A204.1 (cell line): ENCODE measurements around the gene CRIP1.

ENCODE experiments used
- FAIRE-seq: peaks from 2 replicates; lab custom pipeline; 2012; peaks lifted over from hg19 to GRCh38; lab: Jason Lieb, UNC

The CRIP1 gene

GRCh38 chr14:105533811-105534498 is 47.3 kb downstream of the CRIP1 start:
- no peak for FAIRE-seq

GRCh38 chr14:105534586-105534985 is 47.9 kb downstream of the CRIP1 start:
- no peak for FAIRE-seq

GRCh38 chr14:105536051-105536450 is 49.4 kb downstream of the CRIP1 start:
- no peak for FAIRE-seq

GRCh38 chr14:105536691-105537579 is 50.2 kb downstream of the CRIP1 start:
- no peak for FAIRE-seq

GRCh38 chr14:105537580-105538474 is 51.1 kb downstream of the CRIP1 start:
- no peak for FAIRE-seq
